Mesenchymal stem cell (in vitro differentiated cells and primary cell): ENCODE measurements around the gene RNF4.

Experiments
- DNase-seq: peaks from one replicate; pipeline ENCODE4 v3.0.0-alpha.2; 2013
- H2AFZ ChIP-seq: one replicate; pipeline ENCODE4 v1.6.1; 2013; ENCODE audit warnings: low read depth, mild to moderate bottlenecking, control low read depth, inconsistent platforms, low read length, moderate library complexity
- H2AK5ac ChIP-seq: 2 replicates; pipeline ENCODE4 v1.6.1; 2013; ENCODE audit warnings: low read length, moderate library complexity, mild to moderate bottlenecking, inconsistent platforms; ENCODE audit not compliant: severe bottlenecking
- H2BK120ac ChIP-seq: one replicate; pipeline ENCODE4 v1.6.1; 2013; ENCODE audit warnings: low read depth, mild to moderate bottlenecking, inconsistent platforms, low read length, moderate library complexity
- H2BK12ac ChIP-seq, 2 experiments: one replicate each; pipeline ENCODE4 v1.6.1; 2013; ENCODE audit warnings: inconsistent platforms in 2 of 2, low read length in 2 of 2, mild to moderate bottlenecking in 2 of 2, moderate library complexity in 2 of 2, control low read depth in 1 of 2
- H2BK15ac ChIP-seq: one replicate; pipeline ENCODE4 v1.6.1; 2013; ENCODE audit warnings: mild to moderate bottlenecking, low read depth, inconsistent platforms; ENCODE audit not compliant: poor library complexity, severe bottlenecking
- H2BK5ac ChIP-seq: 2 replicates; pipeline ENCODE4 v1.6.1; 2013; ENCODE audit warnings: low read depth, mild to moderate bottlenecking, low read length, control low read depth, inconsistent platforms; ENCODE audit not compliant: poor library complexity, severe bottlenecking
- H3K14ac ChIP-seq, 2 experiments: one replicate each; pipeline ENCODE4 v1.6.1; 2013; ENCODE audit warnings: inconsistent platforms in 2 of 2, low read length in 2 of 2, control low read depth in 1 of 2, mild to moderate bottlenecking in 1 of 2, moderate library complexity in 1 of 2
- H3K18ac ChIP-seq, 2 experiments: one replicate each; pipeline ENCODE4 v1.6.1; 2013; ENCODE audit warnings: inconsistent platforms in 2 of 2, low read length in 2 of 2, control low read depth in 1 of 2, low read depth in 1 of 2, mild to moderate bottlenecking in 1 of 2
- H3K23ac ChIP-seq, 2 experiments: one replicate each; pipeline ENCODE4 v1.6.1; 2013; ENCODE audit warnings: inconsistent platforms in 2 of 2, low read length in 2 of 2, mild to moderate bottlenecking in 2 of 2, moderate library complexity in 2 of 2, control low read depth in 1 of 2
- H3K27ac ChIP-seq: 2 replicates; pipeline ENCODE4 v1.5.1; 2013; ENCODE audit warnings: mild to moderate bottlenecking, moderate library complexity, low read length, control low read depth, inconsistent platforms; ENCODE audit not compliant: poor library complexity, severe bottlenecking
- H3K27me3 ChIP-seq, 2 experiments: 2 replicates each; pipeline versions ENCODE4 v1.6.1 to v1.7.0; 2013; ENCODE audit warnings: low read length in 2 of 2, mild to moderate bottlenecking in 2 of 2, moderate library complexity in 2 of 2, control low read depth in 1 of 2, inconsistent platforms in 1 of 2; ENCODE audit not compliant: control insufficient read depth in 1 of 2, insufficient read depth in 1 of 2
- H3K36me3 ChIP-seq, 2 experiments: 2 replicates each; pipeline versions ENCODE4 v1.6.1 to v1.7.0; 2013; ENCODE audit warnings: low read length in 2 of 2, control low read depth in 1 of 2, inconsistent platforms in 1 of 2, low read depth in 1 of 2, mild to moderate bottlenecking in 1 of 2; ENCODE audit not compliant: insufficient read depth in 2 of 2, control insufficient read depth in 1 of 2
- H3K4ac ChIP-seq, 2 experiments: one replicate each; pipeline ENCODE4 v1.6.1; 2013; ENCODE audit warnings: inconsistent platforms in 2 of 2, low read length in 2 of 2, mild to moderate bottlenecking in 2 of 2, moderate library complexity in 2 of 2, control low read depth in 1 of 2, low read depth in 1 of 2
- H3K4me1 ChIP-seq: 2 replicates; pipeline ENCODE4 v1.6.1; 2013; ENCODE audit warnings: low read depth, low read length, control low read depth; ENCODE audit not compliant: control insufficient read depth, insufficient read depth
- H3K4me2 ChIP-seq: 2 replicates; pipeline ENCODE4 v1.6.1; 2013; ENCODE audit warnings: low read length, mild to moderate bottlenecking, inconsistent platforms; ENCODE audit not compliant: poor library complexity, severe bottlenecking
- H3K4me3 ChIP-seq, 2 experiments: 2 replicates each; pipeline versions ENCODE4 v1.5.1 to v1.7.0; 2013; ENCODE audit warnings: low read length in 2 of 2, mild to moderate bottlenecking in 2 of 2, control low read depth in 1 of 2, low read depth in 1 of 2; ENCODE audit not compliant: insufficient read depth in 1 of 2
- H3K79me1 ChIP-seq: replicated peaks from 2 replicates; pipeline ENCODE4 v1.6.1; 2013; ENCODE audit warnings: mild to moderate bottlenecking, control low read depth, low read length, inconsistent platforms; ENCODE audit not compliant: poor library complexity, severe bottlenecking
- H3K9ac ChIP-seq: 2 replicates; pipeline ENCODE4 v1.7.0; 2013; ENCODE audit warnings: mild to moderate bottlenecking, low read length, moderate library complexity
- H3K9me3 ChIP-seq: 2 replicates; pipeline ENCODE4 v1.7.0; 2013; ENCODE audit warnings: mild to moderate bottlenecking, low read length; ENCODE audit not compliant: control insufficient read depth
- H4K8ac ChIP-seq: one replicate; pipeline ENCODE4 v1.6.1; 2013; ENCODE audit warnings: inconsistent platforms, mild to moderate bottlenecking, low read length, moderate library complexity
- H4K91ac ChIP-seq: one replicate; pipeline ENCODE4 v1.6.1; 2013; ENCODE audit warnings: mild to moderate bottlenecking, low read length, inconsistent platforms
- WGBS: methylation state at CpG from one replicate; pipeline ENCODE4 v1.1.7; 2013; ENCODE audit warnings: mixed read lengths; 5-methylcytosine and 5-hydroxymethylcytosine counted together

RNF4 gene

GRCh38 chr4:2450394-2451035 is 18.4 kb upstream of the RNF4 start:
- no peak overlapping the region for H3K14ac ChIP-seq
- no peak overlapping the region for H2BK5ac ChIP-seq
- H2BK120ac ChIP-seq, result no peak overlapping the region
- H3K27ac ChIP-seq, result no peak overlapping the region
- no peak overlapping the region for H3K9ac ChIP-seq
- H2AK5ac ChIP-seq, result no peak overlapping the region
- no peaks in the 10 kb centered on the region for H3K36me3 ChIP-seq
- H3K27me3 ChIP-seq, result peaks cover 23 to 39% of the 10 kb centered on the region in 2 experiments
- DNase-seq, result no peak
- H2AFZ ChIP-seq, result no peak overlapping the region
- H3K9me3 ChIP-seq, result no peaks in the 10 kb centered on the region
- no peak overlapping the region for H3K4me2 ChIP-seq
- no peak overlapping the region for H3K18ac ChIP-seq
- no peak overlapping the region for H2BK15ac ChIP-seq
- no peak overlapping the region for H3K23ac ChIP-seq
- H4K8ac ChIP-seq, result no peak overlapping the region
- H2BK12ac ChIP-seq, result no peak overlapping the region
- 84% methylated on average over 16 of the region's 16 CpGs for WGBS
- no peak overlapping the region for H3K4ac ChIP-seq
- no peak overlapping the region for H4K91ac ChIP-seq
- no peaks in the 10 kb centered on the region for H3K79me1 ChIP-seq
- no peaks in the 10 kb centered on the region for H3K4me1 ChIP-seq
- no peak overlapping the region for H3K4me3 ChIP-seq

DNA sequence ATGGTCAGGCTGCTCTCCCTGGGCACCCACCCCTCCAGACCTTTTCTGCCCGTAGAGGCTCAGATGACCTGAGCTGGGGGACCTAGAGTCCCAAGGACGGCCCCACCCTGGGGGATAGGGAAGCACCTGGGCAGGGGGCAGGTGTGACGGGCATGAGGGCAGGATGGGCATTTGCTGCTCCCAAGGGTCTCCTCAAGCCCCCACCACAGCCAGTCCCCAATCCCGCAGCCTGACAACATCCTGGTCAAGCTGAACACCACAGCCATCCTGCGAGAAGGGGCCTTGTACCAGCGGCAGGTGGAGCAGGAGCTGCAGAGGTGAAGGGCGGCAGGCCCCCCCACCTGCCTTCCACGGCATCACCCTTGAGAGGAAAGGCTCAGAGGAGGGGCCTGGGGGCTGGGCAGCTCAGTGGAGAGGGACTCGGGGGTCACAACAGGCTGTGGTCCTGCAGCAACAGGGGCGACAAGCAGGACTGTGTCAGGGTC is 17.8 kb upstream of the RNF4 start:
- no peak overlapping the region for H3K18ac ChIP-seq
- H2BK5ac ChIP-seq, result no peak overlapping the region
- no peak overlapping the region for H3K4ac ChIP-seq
- 80% methylated on average over 5 of the region's 10 CpGs for whole genome bisulfite sequencing
- no peak overlapping the region for H3K27ac ChIP-seq
- H4K91ac ChIP-seq, result no peak overlapping the region
- H2BK15ac ChIP-seq, result no peak overlapping the region
- no peak overlapping the region for H3K9ac ChIP-seq
- H2BK120ac ChIP-seq, result no peak overlapping the region
- H2AK5ac ChIP-seq, result no peak overlapping the region
- H4K8ac ChIP-seq, result no peak overlapping the region
- H2AFZ ChIP-seq, result no peak overlapping the region
- H3K9me3 ChIP-seq, result no peaks in the 10 kb centered on the region
- no peak overlapping the region for H3K4me3 ChIP-seq
- no peak overlapping the region for H3K14ac ChIP-seq
- no peak for DNase-seq
- no peaks in the 10 kb centered on the region for H3K4me1 ChIP-seq
- no peak overlapping the region for H3K23ac ChIP-seq
- H3K79me1 ChIP-seq, result no peaks in the 10 kb centered on the region
- H2BK12ac ChIP-seq, result no peak overlapping the region
- no peaks in the 10 kb centered on the region for H3K36me3 ChIP-seq
- H3K27me3 ChIP-seq, result peaks cover 23 to 39% of the 10 kb centered on the region in 2 experiments
- H3K4me2 ChIP-seq, result no peak overlapping the region

DNA sequence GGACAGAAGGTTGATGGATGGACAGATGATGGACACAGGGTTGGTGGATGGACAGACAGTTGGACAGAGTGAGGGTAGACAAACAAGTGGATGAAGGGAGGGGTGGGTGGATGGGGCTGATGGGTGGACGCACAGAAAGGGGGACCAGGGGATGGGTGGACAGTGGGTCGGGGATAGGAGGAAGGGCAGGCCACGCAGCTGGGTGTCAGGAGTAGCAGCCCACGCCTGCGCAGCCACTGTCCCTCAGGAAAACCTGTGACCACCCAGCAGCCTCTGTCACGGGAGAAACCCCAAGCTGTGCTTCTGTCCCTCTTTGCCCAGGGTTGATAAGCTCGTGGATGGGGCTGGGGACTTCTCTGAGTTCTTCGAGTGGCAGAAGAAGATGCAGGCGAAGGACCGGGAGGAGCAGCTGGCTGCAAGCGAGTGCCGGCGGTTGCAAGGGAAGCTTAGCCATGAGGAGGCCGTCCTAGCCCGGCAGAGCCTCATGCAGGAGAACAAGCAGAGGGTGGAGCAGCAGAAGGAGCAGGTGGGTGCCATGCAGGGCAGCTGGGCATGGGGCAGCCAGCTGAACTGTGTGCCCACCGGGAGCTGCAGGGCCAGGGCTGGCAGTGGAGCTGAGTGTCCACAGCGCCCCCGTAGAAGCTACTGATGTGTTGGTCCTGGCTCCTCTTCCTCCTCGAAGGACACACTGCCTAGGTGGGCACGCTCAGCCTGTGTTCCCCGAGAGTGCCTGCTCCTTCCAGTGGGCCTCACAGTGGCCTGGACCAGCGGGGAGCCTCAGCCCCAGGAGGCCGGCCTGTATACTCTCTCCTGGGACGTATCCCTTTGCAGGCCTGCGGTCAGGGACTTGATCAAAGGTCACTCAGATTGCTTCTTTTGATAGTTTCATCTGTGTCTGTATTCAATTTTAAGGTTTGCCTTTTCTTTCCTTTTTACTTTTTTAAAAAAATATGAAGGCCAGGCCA is 16.8 kb upstream of the RNF4 start:
- Histone ChIP-seq H3K27me3 (peaks cover 23 to 33% of the 10 kb centered on the region in 2 experiments), H2BK5ac (no peak overlapping the region), H3K4ac (no peak overlapping the region), H2BK120ac (no peak overlapping the region), H3K27ac (no peak overlapping the region), H3K4me3 (no peak overlapping the region), H2AK5ac (no peak overlapping the region), H2BK15ac (no peak overlapping the region), H4K8ac (no peak overlapping the region), H3K9ac (no peak overlapping the region), H3K4me2 (no peak overlapping the region), H3K9me3 (no peaks in the 10 kb centered on the region), H3K79me1 (no peaks in the 10 kb centered on the region), H4K91ac (no peak overlapping the region), H3K18ac (no peak overlapping the region), H3K36me3 (no peaks in the 10 kb centered on the region), H2BK12ac (no peak overlapping the region), H3K14ac (no peak overlapping the region), H3K23ac (no peak overlapping the region), H3K4me1 (no peaks in the 10 kb centered on the region), H2AFZ (no peak overlapping the region)
- 80% methylated on average over 23 of the region's 25 CpGs for WGBS
- no peak for DNase-seq
